HG03558 (cell line): ENCODE results near the gene RALGPS1.
"Not testable (repeated sequence)": the region's sequence is repeated elsewhere in the genome, so short reads cannot be mapped to it uniquely, and the experiment has no call there.

Experiments
- ATAC-seq: cut with Tn5 transposase; IDR thresholded peaks from one replicate; pipeline ENCODE4 v1.9.1; 2021; ENCODE audit warnings: moderate number of reproducible peaks; ENCODE audit not compliant: unreplicated experiment; ENCODE audit errors: extremely low read depth

Gene RALGPS1

DNA sequence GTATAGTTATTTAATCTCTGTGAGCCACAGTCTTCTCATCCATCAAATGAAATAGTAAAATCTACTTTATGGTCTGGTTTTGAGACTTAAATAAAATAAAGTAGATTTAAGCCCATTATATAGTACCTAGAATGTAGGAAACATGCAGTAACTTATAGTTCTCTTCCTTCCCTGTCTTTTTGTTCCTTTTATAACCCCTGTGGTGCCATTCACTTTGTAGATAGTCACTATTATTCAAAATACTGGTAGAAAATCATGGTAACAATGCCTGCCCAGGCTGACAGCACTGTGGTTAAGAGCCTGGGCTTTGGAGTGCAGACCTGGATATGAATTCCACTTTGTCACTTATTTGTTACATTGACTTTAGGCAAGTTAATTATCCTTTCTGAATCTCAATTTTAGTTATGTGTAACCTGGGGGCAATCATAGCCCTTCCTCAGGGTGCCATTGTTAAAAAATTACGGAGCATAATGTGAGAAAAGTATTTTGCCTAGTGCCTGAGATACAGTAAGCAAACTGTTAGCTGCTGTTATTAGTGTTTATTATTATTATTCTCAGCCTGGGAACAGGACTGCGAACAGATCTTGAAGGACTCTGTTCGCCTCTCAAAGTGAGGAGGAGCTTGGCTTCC is 100.4 kb downstream of the RALGPS1 start:
- no peak for ATAC-seq

DNA sequence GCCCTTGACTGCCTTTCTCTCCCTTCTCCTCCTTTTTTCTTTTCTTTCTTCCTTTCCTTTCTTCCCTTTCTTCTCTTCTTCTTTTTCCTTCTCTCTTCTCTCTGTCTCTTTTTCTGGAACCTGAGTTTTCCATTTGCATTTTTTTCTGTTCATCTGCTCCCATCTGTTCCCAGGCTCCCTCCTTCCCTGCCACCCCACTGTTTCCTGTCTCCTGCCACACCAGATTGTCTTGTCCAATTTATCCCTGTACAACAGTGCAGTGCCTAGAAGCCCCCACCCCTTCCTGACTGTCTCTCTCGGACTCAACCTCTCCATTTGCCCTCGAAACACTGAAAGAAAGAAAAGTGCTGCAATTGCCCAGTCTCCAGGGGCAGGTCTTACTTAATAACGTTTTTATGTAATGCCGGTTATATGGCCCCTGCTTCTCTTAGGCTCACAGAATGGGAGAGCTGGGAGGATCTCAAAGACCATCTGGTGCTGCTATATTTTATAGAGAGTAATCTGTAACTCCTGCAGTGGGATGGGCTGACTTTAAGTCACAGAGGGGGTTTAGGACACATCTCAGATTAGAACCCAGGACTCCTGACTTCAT is 101.4 kb downstream of the RALGPS1 start:
- no peak for ATAC-seq

DNA sequence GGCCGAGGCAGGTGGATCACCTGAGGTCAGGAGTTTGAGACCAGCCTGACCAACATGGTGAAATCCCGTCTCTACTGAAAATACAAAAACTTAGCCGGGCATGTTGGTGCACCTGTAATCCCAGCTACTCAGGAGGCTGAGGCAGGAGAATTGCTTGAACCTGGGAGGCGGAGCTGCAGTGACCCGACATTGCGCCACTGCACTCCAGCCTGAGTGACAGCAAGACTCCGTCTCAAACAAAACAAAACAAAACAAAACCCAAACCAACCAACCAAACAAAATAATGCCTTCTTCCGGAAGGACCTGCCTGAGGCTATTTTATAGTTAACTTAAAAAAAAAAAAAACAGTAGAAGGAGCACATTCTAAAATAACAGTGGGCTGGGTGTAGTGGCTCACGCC is 103.4 kb downstream of the RALGPS1 start:
- not testable (repeated sequence) for ATAC-seq

DNA sequence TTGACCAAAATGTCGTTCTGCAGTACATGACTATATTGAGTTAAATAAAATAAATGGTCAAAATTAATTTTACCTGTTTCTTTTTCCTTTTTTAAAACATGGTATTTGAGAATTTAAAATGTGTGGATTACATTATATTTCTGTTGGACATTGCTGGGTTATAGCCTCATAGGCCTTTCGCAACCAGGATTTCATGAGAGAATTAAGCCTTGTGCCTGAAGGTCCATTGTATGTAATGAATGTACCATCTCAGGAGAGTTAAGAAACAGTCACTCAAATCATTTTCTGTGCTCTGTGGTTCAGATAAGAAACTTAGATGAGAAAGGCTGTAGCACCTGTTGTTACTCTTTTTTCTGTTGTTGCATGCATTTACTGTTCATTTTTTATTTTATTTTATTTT is 104.4 kb downstream of the RALGPS1 start:
- ATAC-seq = no peak

DNA sequence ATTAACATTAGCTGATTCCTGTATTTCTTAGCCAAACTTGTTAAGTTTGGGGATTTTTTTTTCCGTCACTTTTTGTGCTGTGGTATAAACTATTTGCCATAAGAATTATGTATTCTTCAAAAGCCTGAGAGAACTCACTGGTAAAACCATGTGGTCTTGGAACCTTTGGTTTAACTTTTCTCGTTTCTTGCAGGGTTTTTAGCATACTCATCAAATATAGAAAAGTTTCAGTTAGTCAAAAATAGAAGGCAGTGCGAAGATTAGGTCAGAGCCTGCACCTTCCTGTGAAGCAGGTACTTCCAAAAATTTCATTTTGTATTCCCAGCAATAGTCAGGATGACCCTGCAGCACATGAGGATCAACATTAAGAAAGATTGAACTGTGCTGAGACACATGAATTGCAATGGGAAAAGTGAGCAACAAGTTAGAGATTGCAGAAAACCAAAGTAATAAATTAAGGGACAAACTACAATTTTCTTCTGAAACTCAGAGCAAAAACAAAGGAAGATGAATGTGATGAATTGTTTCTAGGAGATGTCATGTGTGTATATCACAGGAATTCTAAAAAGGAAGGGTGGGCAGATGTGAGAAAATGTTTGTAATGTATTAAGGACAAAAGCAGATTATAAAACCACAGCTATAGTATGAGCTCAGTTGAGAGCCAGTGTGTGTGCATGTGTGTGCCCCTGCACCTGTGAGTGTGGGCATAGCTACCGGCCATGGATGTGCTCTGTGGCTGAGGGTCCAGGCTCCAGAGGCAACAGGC is 105.6 kb downstream of the RALGPS1 start:
- ATAC-seq = no peak

DNA sequence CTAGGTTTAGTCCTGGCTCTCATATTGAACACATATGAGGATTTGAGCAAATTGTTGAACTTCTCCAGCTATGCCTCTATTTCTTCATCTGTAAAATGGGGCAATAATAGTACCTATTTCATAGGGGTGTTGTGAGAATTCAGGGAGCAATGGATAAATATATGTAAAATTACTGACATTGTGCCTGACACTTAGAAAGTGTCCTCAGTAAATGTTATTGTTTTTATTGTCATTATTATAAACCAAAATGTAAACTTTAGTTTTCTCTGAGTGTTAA is 106.2 kb downstream of the RALGPS1 start:
- no peak for ATAC-seq

DNA sequence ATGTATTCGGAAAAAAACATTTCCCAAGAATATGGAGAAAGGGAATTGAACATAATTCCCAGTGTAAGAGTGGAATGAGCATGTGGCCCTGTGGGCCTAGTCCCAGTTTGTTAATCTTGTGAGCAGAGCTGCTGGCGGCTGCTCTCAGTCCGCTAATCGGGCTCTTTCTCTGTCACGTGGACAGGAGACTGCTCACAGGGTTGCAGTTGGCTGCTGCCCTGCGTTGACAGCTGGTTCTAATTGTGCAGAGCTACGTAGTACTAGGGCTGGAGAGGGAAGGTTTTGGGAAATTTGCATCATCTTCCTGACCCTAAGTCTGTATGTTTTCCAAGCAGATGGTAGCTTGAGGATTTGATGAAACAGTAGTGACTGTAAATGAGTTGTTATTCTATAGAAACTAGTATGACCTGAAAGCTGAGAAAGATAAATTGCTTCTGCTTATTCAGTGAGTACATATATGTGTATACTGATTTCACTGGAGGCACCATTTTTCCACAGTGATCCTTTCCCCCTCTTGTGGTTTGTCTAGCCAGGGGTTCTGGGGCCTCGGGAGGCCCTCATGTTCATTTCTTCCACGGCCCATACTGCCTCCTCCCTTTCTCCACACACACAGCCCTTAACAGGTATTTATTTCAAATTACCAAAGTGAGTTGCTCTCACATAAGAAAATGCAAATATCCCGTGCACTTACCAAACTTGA is 107.2 kb downstream of the RALGPS1 start:
- ATAC-seq = no peak

DNA sequence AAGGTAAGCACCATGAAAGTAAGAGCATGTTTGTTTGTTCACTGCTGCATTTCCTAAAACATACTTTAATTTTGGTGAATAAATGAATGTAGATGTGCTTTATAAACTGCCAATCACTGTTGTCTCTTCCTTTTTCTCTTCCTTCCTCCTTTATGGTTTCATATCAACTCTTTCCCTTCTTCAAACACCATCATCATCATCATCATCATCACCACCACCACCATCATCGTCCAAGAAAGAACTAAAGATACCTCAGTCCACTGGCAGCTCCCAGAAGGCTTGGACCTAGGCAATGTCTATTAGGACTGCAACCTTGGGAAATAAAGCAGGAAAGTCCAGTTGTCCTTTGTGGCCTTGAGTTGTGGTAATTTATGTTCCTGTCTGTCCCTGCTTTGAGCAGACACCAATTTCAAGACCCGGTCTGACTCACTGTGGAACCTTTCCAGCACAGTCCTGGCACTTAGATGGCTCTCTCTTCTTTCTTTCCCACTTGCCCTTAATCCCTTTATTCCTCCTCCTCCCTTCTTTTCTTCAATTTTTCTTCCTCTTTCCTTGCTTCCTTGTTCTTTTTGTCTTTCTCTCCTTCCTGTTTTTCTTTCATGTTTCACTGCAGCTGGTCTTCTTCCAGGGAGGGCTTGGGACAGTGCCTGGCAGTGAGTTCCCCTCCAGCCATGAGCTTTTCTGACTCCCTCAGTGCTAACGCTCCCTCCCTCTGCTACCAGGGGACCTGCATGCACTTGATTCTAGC is 108.5 kb downstream of the RALGPS1 start:
- ATAC-seq = no peak

DNA sequence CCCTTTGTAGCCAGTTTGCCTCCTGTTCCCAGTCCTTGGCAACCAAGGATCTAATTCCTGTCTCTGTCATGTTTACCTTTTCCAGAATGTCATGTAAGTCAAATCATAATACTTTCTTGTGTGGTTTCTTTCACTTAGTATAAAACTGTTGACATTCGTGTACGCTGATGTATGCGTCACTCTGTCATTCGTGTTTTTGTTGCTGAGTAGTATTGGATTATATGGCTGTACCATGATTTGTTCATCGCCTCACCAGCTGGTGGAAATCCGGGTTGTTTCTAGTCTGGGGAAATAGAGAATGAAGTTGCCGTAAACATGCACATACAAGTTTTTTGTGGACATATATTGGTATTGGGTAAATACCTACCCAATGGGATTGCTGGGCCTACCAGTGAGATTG is 110.5 kb downstream of the RALGPS1 start:
- ATAC-seq = no peak

DNA sequence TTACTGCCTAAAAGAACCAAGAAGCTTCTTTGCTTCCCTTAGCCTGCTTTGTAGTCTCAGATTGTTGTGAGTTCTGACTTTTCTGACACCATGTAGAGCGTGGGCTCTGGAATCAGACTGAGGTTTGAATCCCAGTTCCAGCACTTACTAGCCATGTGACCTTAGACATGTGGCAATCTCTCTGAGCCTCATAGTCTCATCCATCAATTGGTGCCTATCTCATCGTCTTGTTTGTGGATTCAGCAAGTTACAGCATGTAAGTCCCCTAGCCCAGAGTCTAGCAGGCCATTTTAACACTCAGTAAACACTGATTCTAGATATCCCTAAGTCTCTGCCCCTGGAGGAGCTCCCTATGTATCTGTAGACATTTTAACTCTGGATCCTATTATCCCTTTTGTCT is 113.1 kb downstream of the RALGPS1 start:
- ATAC-seq = no peak

DNA sequence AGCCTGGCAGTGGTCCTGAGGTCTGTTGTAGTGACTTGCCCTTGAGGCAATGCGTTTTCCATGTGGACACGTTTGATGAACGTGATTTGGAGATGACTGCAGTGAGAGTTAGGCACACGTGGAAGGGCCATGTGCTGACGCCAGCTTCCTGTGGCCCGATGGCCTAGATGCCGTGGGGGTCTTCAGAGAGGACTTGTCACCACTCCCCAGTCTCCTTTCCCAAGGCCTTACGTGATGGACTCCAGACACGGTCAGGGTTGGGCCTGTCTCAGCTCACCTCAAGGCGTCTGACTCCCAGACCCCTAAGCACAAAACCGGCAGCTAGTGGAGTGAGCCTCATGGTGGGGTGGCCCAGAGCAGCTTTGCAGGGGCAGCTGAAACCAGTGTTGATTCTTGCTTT is 115.0 kb downstream of the RALGPS1 start:
- no peak for ATAC-seq

DNA sequence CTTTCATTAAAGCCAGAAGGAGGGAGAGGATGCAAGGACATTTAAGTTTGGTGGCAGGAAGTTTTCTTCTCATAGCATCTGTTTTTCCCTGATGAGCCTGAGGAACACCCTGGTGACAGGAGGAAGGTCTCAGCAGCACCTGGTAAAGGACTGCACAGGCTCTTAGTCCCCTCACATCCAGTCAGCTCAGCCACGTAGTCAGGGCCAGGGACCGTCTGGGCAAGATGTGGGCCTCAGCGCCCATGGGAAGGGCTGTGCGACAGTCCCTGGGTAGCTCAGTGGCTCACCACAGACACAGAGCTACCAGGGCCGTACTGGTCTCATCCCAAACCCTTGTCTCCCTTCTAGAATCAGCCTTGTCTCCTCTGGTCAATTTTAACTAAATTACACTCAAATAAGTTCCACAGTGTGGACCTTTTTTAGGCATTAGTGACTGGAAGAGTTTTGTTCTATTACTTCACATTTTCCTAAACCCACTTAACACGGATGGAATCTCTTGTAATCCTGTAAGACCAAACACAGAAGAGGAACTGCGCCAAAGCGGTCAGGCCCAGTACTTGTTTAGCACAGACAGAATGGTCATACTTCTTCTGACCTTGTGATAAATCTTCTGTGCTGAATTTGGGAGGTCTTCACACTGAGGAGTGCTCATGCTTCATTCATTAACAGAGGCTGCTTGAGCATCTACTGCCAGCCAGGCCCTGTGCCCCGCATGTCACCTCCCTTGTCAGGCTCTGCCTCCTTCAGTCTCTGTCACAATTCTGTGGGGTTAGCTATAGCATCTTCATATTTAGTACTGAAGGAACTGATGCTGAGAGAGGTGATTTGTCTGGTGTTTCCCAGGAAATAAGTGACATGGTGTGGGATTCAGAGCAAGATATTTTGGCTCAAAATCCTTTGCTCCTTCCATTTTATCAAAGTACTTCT is 116.5 kb downstream of the RALGPS1 start:
- no peak for ATAC-seq

DNA sequence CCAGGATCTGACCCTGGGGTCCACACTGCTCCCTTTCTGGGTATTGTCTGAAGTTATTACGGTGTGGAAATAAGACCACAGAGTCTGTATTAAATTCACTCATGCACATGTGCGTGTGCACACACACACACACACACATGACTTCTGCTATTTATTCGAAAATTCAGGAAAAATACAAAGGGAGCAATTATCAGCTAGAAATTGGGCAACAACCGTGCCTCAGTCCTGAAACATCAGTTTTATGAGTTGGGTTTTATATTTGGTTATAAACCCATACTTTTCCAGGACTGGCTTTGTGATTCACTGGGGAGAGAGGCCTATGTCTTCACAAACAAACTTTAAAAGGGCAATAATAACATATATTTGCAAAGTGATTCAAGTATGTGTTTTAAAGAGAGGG is 117.7 kb downstream of the RALGPS1 start:
- ATAC-seq = no peak

DNA sequence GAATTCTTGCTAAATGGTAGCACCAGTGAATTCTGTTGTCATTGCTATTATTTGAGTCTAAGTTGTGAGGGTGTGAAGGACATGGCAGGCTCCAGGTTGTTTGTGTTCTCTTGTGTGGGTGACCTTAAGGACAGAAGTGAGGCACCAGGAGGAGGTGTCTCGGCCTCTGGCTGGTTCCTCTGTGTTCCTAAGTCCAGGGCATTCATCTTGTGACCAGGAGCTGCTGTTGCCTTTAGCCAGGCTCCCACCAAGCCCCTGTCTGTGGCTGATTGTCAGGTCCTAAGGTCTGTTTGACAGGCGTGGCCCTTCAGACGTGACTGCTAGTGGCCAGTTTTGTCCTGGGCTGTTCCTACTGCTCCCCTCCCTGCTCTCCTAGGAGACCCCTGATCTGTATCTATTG is 118.5 kb downstream of the RALGPS1 start:
- ATAC-seq = no peak

DNA sequence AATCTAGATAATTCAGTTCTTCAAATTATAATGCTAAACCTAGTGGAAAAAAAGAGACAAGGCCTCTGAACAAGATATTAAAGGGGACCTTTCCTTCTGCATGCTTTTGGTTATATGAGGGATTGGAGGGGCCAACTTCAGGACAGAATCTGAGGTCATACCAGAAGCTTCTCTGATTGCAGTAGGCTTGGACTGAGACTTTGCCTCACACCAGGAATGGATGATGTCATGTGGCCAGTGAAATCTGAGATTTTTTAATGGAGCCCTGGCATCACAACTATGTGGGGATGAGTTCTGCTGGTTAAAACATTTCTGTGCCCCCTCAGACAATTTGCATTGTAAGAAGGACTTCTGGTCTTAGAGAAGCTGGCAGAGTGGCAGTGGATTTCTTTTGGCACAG is 119.2 kb downstream of the RALGPS1 start:
- ATAC-seq = no peak

DNA sequence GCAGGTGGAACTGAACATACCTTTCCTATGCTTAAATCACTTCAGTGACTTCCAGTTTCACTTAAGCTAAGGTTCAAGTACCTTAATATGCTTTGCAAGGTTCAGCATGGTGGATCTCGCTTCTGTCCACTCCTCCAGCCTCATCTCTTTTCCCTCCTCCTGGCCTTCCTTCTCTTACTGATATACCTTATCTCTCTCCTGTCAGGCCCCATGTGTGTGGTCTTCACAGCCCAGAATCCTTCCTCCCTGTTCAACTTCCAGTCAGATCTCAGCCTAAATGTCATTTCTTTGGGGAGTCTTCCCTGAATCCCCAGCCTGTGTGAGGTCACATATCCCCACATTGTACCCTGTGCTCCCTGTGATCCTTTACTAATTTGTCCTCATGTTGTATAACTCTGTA is 120.1 kb downstream of the RALGPS1 start:
- ATAC-seq = no peak

DNA sequence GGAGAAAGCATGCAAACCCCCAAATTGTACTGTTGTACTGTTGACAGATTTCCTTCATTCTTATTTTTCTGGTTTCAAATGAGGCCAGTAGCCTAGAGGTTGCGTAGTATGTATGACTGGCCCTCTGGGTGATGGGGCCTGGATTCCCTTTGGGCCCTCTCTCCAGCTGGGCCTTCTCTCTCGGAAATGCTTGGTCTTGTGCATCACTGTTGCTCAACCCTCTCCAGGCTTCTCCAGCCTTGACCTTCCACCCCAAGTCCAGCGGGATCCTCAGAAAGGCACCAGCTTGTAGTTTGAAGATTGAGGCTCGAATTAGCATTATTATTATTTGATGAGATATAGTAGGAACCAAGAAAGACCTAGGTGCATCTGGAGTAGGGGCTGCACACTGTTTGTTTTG is 120.8 kb downstream of the RALGPS1 start:
- ATAC-seq = no peak

DNA sequence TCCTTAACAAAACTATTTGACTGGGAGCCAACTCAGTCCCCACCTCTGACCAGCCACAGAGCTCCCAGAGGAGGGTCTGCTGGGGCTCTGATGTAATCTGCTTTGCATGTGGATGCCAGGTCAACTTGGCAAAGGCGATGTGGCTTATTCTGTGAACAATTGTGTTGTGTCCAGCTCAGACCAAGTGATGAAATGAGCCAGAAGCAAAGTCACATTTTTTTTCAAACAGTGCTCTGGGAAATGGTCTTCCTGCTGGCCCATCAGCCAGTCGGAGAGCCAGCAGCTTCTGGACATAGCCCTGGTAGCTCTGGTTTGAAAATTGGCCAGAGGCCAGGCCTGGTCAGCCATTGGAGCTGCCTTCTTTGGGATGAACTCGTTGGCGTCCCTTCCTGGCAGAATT is 121.4 kb downstream of the RALGPS1 start:
- no peak for ATAC-seq

DNA sequence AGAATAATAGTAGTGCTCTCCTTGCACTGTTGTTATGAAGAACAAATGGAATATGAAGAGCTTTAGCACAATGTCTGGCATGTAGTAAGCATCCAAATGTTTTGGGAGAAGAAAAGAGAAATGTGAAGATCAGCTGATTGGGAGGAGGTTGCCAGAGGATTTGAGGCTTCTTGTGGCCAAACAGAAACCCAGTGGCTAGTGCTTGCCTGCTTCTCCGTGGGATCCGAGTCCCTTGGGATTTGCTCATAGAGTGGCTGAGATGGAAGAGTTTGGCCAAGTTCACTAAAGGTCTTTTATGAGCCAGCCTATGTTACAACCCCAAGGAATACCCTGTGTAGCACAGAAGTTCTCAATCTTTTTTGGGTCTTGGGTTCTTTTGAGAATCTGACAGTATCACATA is 121.9 kb downstream of the RALGPS1 start:
- no peak for ATAC-seq

DNA sequence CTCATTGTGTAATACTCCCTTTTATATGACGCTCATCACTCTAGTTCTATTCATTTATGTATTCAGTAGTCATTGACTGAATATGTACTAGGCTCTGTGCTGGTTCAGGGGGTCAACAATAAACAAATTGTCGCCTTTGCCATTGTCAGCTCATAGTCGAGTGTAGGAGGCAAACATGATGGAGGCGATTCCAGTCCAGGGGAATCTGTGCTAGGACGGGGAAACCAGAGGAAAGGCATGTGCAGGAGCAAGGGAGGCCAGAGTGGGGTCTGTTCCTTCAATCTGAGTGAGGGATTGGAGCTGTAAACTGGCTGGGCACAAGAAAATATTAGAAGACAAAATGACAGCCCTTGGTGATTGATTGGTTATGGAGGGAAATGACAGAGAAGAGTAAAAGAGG is 123.9 kb downstream of the RALGPS1 start:
- ATAC-seq = no peak
